ENCODE data around the gene ZNF236.

ZNF236 gene

DNA sequence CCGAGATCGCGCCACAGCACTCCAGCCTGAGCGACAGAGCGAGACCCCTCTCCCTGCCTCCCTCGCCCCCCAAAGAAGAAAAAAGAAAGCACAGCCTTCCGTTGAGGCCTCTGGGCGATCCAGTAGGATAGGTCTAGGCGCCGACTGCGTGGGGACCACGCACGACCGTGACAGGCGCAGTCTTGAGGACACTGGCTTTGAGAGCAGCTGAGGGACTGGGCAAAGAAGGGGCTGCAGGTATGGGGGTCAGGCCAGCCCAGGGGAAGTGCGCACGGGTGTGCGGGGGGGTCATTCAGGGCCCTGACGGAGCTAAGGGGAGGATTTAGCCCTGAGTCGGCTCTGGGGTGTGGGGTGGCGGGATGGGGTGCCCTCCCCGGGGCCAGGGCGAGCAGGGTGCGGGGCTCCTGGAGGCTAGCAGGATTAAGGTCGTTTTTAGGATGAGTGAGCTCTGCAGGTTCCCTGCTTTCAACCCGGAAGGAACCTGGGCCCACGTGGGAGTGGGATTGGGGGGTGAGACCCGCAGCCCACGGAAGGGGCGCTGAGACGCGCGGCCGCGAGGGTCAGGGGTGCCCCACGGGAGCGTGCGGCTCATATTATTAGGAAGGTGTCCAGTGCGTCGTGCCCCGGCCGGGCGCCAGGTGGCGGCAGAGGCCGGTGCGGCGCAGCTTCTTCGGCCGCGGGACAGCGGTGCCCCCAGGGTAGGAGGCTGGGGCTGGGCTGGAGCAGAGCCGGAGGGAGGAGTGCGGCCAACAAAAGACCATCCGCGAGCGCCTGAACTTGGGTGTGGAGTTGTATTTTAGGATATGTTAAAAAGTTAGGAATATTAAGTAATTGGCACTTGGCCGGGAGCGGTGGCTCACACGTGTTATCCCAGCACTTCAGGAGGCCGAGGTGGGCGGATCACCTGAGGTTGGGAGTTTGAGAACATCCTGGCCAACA, 20.5 kb upstream of the ZNF236 start:
- TF ChIP-seq SIN3A (IDR thresholded peaks at IDR 0.05; ENCODE audit: borderline replicate concordance, insufficient read depth, low read length) (no peak), POLR2AphosphoS5 (IDR thresholded peaks at IDR 0.05; ENCODE audit: low read depth, low read length) (no peak), TAF1 (IDR thresholded peaks at IDR 0.05; ENCODE audit: borderline replicate concordance, insufficient read depth, low read length) (no peak), REST (IDR thresholded peaks at IDR 0.05; ENCODE audit: insufficient read depth in 1 of 2, low read depth in 2 of 2, low read length in 2 of 2) (peak in 1 of 2 experiments; percentile 68; a peak in 1 of 4 replicates), FOXP2 (optimal IDR thresholded peaks at IDR 0.05; ENCODE audit: borderline replicate concordance, extremely low read depth, extremely low read length, insufficient read depth) (peak; percentile 67)

GRCh38 chr18:76803413-76803812, 18.9 kb upstream of the ZNF236 start:
- TF ChIP-seq SIN3A (IDR thresholded peaks at IDR 0.05; ENCODE audit: borderline replicate concordance, insufficient read depth, low read length) = no peak
- TF ChIP-seq REST (IDR thresholded peaks at IDR 0.05; ENCODE audit: insufficient read depth in 1 of 2, low read depth in 2 of 2, low read length in 2 of 2) = no peak
- no peak for TF ChIP-seq TAF1 (IDR thresholded peaks at IDR 0.05; ENCODE audit: borderline replicate concordance, insufficient read depth, low read length)
- no peak for TF ChIP-seq FOXP2 (optimal IDR thresholded peaks at IDR 0.05; ENCODE audit: borderline replicate concordance, extremely low read depth, extremely low read length, insufficient read depth)
- TF ChIP-seq POLR2AphosphoS5 (IDR thresholded peaks at IDR 0.05; ENCODE audit: low read depth, low read length) = no peak

GRCh38 chr18:76803814-76804213, 18.5 kb upstream of the ZNF236 start:
- TF ChIP-seq FOXP2 (optimal IDR thresholded peaks at IDR 0.05; ENCODE audit: borderline replicate concordance, extremely low read depth, extremely low read length, insufficient read depth) (no peak), REST (IDR thresholded peaks at IDR 0.05; ENCODE audit: insufficient read depth in 1 of 2, low read depth in 2 of 2, low read length in 2 of 2) (no peak), TAF1 (IDR thresholded peaks at IDR 0.05; ENCODE audit: borderline replicate concordance, insufficient read depth, low read length) (no peak), POLR2AphosphoS5 (IDR thresholded peaks at IDR 0.05; ENCODE audit: low read depth, low read length) (no peak), SIN3A (IDR thresholded peaks at IDR 0.05; ENCODE audit: borderline replicate concordance, insufficient read depth, low read length) (no peak)

DNA sequence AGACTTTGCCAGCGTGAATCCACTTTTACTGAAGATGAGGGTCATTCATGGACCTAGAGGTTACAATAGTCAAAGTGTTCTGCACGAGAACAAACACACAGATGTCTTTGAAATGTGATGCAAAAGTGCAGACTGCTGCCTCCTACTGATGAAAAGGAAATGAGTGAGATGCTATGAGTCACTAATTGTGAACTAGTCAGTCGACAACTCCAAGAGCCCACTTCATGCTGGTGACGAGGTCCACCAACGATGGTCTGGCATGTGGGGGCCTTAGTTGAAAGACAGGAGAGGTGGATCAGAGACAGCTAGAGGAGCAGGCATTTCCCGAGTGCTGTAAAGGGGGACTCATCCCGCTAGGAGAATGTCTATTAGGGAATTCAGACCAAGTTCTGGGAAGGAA, 17.1 kb upstream of the ZNF236 start:
- TF ChIP-seq TAF1 (IDR thresholded peaks at IDR 0.05; ENCODE audit: borderline replicate concordance, insufficient read depth, low read length) (no peak), FOXP2 (optimal IDR thresholded peaks at IDR 0.05; ENCODE audit: borderline replicate concordance, extremely low read depth, extremely low read length, insufficient read depth) (no peak), SIN3A (IDR thresholded peaks at IDR 0.05; ENCODE audit: borderline replicate concordance, insufficient read depth, low read length) (no peak), REST (IDR thresholded peaks at IDR 0.05; ENCODE audit: insufficient read depth in 1 of 2, low read depth in 2 of 2, low read length in 2 of 2) (no peak), POLR2AphosphoS5 (IDR thresholded peaks at IDR 0.05; ENCODE audit: low read depth, low read length) (no peak)
